ENCODE measurements around the gene PNLIP. TPM values are rescaled to one million over a fixed set of nuclear protein-coding genes. Genes with fewer than 3 reads are reported as not detected.

Gene PNLIP
- total RNA-seq = not detected

GRCh38 chr10:116545756-116546155, at the start of gene PNLIP:
Gene PNLIP (plus strand): TSS chr10:116545931. CDS start chr10:116546093, 162 bp downstream.
- Histone ChIP-seq H3K4me1 (no peaks in the 10 kb centered on the region), H3K27me3 (no peaks in the 10 kb centered on the region), H3K36me3 (no peaks in the 10 kb centered on the region), H3K9me3 (no peaks in the 10 kb centered on the region), H3K27ac (no peak within 1 kb of the TSS), H3K4me3 (replicated peaks in 1 of 3) (no peak within 1 kb of the TSS)
- intact Hi-C loops (cut with DNase I) = no loop called here
- no peak for DNase-seq
- TF ChIP-seq CTCF (IDR thresholded peaks at IDR 0.05) (no peak), POLR2A (IDR thresholded peaks at IDR 0.05) (no peak)
- WGBS, 2 donors = 82 to 85% methylated on average over 8 of the region's 8 CpGs

- H3K4me3 ChIP-seq (replicated peaks in 1 of 3) = no peak overlapping the region
- DNase-seq = no peak
- H3K36me3 ChIP-seq = no peaks in the 10 kb centered on the region
- no peak overlapping the region for H3K27ac ChIP-seq
- H3K27me3 ChIP-seq = no peaks in the 10 kb centered on the region
- TF ChIP-seq CTCF (IDR thresholded peaks at IDR 0.05) (no peak), POLR2A (IDR thresholded peaks at IDR 0.05) (no peak)
- intact Hi-C loops (cut with DNase I) = no loop called here
- H3K4me1 ChIP-seq = no peaks in the 10 kb centered on the region
- 70 to 79% methylated on average over 8 of the region's 8 CpGs for WGBS, 2 donors
- no peaks in the 10 kb centered on the region for H3K9me3 ChIP-seq
Measured at GRCh38 chr10:116504786-116505185, 40.9 kb upstream of the PNLIP start.

GRCh38 chr10:116510565-116510964, 35.2 kb upstream of the PNLIP start:
- Histone ChIP-seq H3K4me1 (no peaks in the 10 kb centered on the region), H3K27ac (no peak overlapping the region), H3K9me3 (no peaks in the 10 kb centered on the region), H3K36me3 (no peaks in the 10 kb centered on the region), H3K27me3 (no peaks in the 10 kb centered on the region), H3K4me3 (replicated peaks in 1 of 3) (no peak overlapping the region)
- 77 to 83% methylated on average over 3 of the region's 3 CpGs for WGBS, 2 donors
- intact Hi-C loops (cut with DNase I) = no loop called here
- TF ChIP-seq POLR2A (IDR thresholded peaks at IDR 0.05) (no peak), CTCF (IDR thresholded peaks at IDR 0.05) (no peak)
- no peak for DNase-seq

- no peak for TF ChIP-seq CTCF (IDR thresholded peaks at IDR 0.05)
- no peak for TF ChIP-seq POLR2A (IDR thresholded peaks at IDR 0.05)
- WGBS, 2 donors = 66 to 72% methylated on average over 3 of the region's 3 CpGs
- DNase-seq = no peak
Measured at GRCh38 chr10:116511365-116511764, 34.4 kb upstream of the PNLIP start.

GRCh38 chr10:116521424-116522290, 24.1 kb upstream of the PNLIP start:
- peak; percentile 34 to 77 (median 48) for TF ChIP-seq CTCF (IDR thresholded peaks at IDR 0.05)
- TF ChIP-seq POLR2A (IDR thresholded peaks at IDR 0.05) = no peak
- intact Hi-C loops (cut with DNase I) = no loop called here
- Histone ChIP-seq H3K4me3 (replicated peaks in 1 of 3) (no peak overlapping the region), H3K36me3 (no peaks in the 10 kb centered on the region), H3K9me3 (no peaks in the 10 kb centered on the region), H3K4me1 (no peaks in the 10 kb centered on the region), H3K27me3 (no peaks in the 10 kb centered on the region), H3K27ac (no peak overlapping the region)
- WGBS, 2 donors = 30 to 31% methylated on average over 10 of the region's 10 CpGs
- peak; percentile 5 to 7 for DNase-seq

More at GRCh38 chr10:116511365-116511764, 34.4 kb upstream of the PNLIP start:
- Histone ChIP-seq H3K27me3 (no peaks in the 10 kb centered on the region), H3K27ac (no peak overlapping the region), H3K4me3 (replicated peaks in 1 of 3) (no peak overlapping the region), H3K4me1 (no peaks in the 10 kb centered on the region), H3K9me3 (no peaks in the 10 kb centered on the region), H3K36me3 (no peaks in the 10 kb centered on the region)
- intact Hi-C loops (cut with DNase I) = no loop called here
